HepG2 (cell line): Measurements from ENCODE around the gene STK32B. TPM values are rescaled to one million over a fixed set of nuclear protein-coding genes. Genes with fewer than 3 reads are reported as not detected.
A peak's percentile ranks its signal among the peaks of the same experiment; 100 is the strongest.

Experiments
- DNMT1 ChIP-seq: sonication (generic); formaldehyde crosslinking; IDR thresholded peaks from 2 replicates; pipeline ENCODE4 v1.5.1; 2020; ENCODE audit warnings: mild to moderate bottlenecking, missing genetic modification reagents
- FIP1L1 ChIP-seq: fragments of 200-400 bp; formaldehyde crosslinking; IDR thresholded peaks from 2 replicates; pipeline ENCODE4 v1.6.1; 2018; ENCODE audit warnings: low read depth, mild to moderate bottlenecking, low read length, moderate library complexity, borderline replicate concordance; ENCODE audit not compliant: insufficient read depth
- FOXP1 ChIP-seq, 2 experiments: fragments of 450-650 bp in 1 of 2; IDR thresholded peaks; 2 replicates each; pipeline ENCODE4 v1.6.1; 2017 to 2018; ENCODE audit warnings: antibody characterized with exemption in 1 of 2
- GABPA ChIP-seq, 2 experiments: IDR thresholded peaks; 2 replicates each; pipeline ENCODE4 v1.6.1; 2011 to 2016; ENCODE audit warnings: low read depth in 2 of 2, low read length in 1 of 2, missing biosample characterization in 1 of 2, missing genetic modification characterization in 1 of 2
- KDM4B ChIP-seq: sonication (generic); formaldehyde crosslinking; IDR thresholded peaks from 2 replicates; pipeline ENCODE4 v1.4.0; 2020; ENCODE audit warnings: missing genetic modification reagents
- MBNL3 ChIP-seq: fragments of 250-450 bp; sonication (Bioruptor Pico); conservative IDR thresholded peaks from 2 replicates; pipeline ENCODE4 v1.8.0; 2022; ENCODE audit warnings: mild to moderate bottlenecking, inconsistent platforms
- MED1 ChIP-seq: sonication (generic); formaldehyde crosslinking; IDR thresholded peaks from 2 replicates; pipeline ENCODE4 v1.4.0; 2020; ENCODE audit warnings: missing genetic modification reagents
- RFX5 ChIP-seq: IDR thresholded peaks from 2 replicates; pipeline ENCODE4 v1.6.1; 2011; ENCODE audit warnings: low read depth, low read length, improper control_type of control experiment
- SAFB2 ChIP-seq: sonication (generic); formaldehyde crosslinking; IDR thresholded peaks from 2 replicates; pipeline ENCODE4 v1.5.1; 2020; ENCODE audit warnings: missing genetic modification reagents, low read depth, mild to moderate bottlenecking, borderline replicate concordance
- SMAD1 ChIP-seq: sonication (generic); formaldehyde crosslinking; IDR thresholded peaks from 2 replicates; pipeline ENCODE4 v1.4.0; 2020; ENCODE audit warnings: missing genetic modification reagents, low read depth, mild to moderate bottlenecking, borderline replicate concordance
- ZNF232 ChIP-seq: sonication (generic); formaldehyde crosslinking; IDR thresholded peaks from 2 replicates; pipeline ENCODE4 v1.4.0; 2020; ENCODE audit warnings: missing genetic modification reagents, borderline replicate concordance
- ZNF766 ChIP-seq: sonication (generic); formaldehyde crosslinking; IDR thresholded peaks from 2 replicates; pipeline ENCODE4 v1.5.0; 2020; ENCODE audit warnings: missing genetic modification reagents, borderline replicate concordance
- ZNF850 ChIP-seq: sonication (generic); formaldehyde crosslinking; conservative IDR thresholded peaks from 2 replicates; pipeline ENCODE4 v1.9.0; 2021; ENCODE audit warnings: mild to moderate bottlenecking, missing genetic modification reagents
- polyA plus RNA-seq, 8 experiments: library from polyadenylated mRNA; depleted of rRNA in 3 of 8; stranded (reverse) in 7 of 8; unstranded in 1 of 8; fragments of >200 nt; fragmentation: Illumina TruSeq in 4 of 8; extraction: Trizol in 4 of 8; gene quantifications; 2 replicates each; pipeline versions ENCODE4 v1.2.1 to v1.2.3, GENCODE V29; 2011 to 2016; ENCODE audit warnings: low read depth in 4 of 8, missing spikeins in 1 of 8, mixed read lengths in 1 of 8; ENCODE audit not compliant: insufficient read depth in 1 of 8
- total RNA-seq, 5 experiments: library from RNA; depleted of rRNA; stranded (reverse); fragments of >200 nt; fragmentation: Illumina TruSeq; extraction: Trizol; gene quantifications; 2 replicates each; pipeline ENCODE4 v1.2.3, GENCODE V29; 2016; ENCODE audit warnings: low read depth in 1 of 5
- TF ChIP-seq, protein P1 (sequence below): sonication (generic); formaldehyde crosslinking; IDR thresholded peaks from 2 replicates; pipeline ENCODE4 v1.8.1; 2023; ENCODE audit warnings: mild to moderate bottlenecking, missing genetic modification reagents
- TF ChIP-seq, protein P2 (sequence below): sonication (generic); formaldehyde crosslinking; conservative IDR thresholded peaks from 2 replicates; pipeline ENCODE4 v1.8.0; 2022; ENCODE audit warnings: low read depth, missing genetic modification reagents
- TF ChIP-seq, protein P3 (sequence below): sonication (generic); formaldehyde crosslinking; IDR thresholded peaks from 2 replicates; pipeline ENCODE4 v1.4.0; 2020; ENCODE audit warnings: mild to moderate bottlenecking, missing genetic modification reagents, borderline replicate concordance
- TF ChIP-seq, protein P4 (sequence below): sonication (generic); formaldehyde crosslinking; IDR thresholded peaks from 2 replicates; pipeline ENCODE4 v1.4.0; 2020; ENCODE audit warnings: mild to moderate bottlenecking, missing genetic modification reagents
- TF ChIP-seq, protein P5 (sequence below): IDR thresholded peaks from 2 replicates; pipeline ENCODE4 v1.4.0; 2020; ENCODE audit warnings: mild to moderate bottlenecking, missing genetic modification reagents

STK32B gene
- total and polyA plus RNA-seq, 2 of the 13 experiments (the other 11 are each of a cell fraction or from before 2014, with no cell fraction given) = not detected

DNA sequence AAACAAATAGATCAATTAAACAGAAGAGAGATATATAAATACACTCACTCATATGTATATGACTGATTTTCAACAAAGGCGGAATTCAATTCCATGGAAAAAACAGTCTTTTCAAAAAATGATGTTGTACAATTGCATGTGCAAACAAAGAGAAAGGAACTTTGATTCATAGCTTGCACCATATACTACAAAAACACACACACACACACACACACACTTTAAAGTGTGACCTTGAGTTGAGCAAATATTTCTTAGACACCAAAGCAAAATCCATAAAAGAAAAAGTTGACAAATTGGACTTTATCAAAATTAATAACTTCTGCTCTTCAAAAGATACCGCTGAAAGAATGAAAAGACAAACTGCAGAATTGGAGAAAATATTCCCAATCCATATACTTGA is 488.3 kb downstream of the STK32B start (continued):
- TF ChIP-seq, protein P1, sequence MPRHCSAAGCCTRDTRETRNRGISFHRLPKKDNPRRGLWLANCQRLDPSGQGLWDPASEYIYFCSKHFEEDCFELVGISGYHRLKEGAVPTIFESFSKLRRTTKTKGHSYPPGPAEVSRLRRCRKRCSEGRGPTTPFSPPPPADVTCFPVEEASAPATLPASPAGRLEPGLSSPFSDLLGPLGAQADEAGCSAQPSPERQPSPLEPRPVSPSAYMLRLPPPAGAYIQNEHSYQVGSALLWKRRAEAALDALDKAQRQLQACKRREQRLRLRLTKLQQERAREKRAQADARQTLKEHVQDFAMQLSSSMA (CRISPR knock-in tag) = no peak
- TF ChIP-seq ZNF766 (CRISPR knock-in tag) (no peak), KDM4B (CRISPR knock-in tag) (no peak), RFX5 (no peak), MBNL3 (no peak), SMAD1 (CRISPR knock-in tag) (no peak), DNMT1 (CRISPR knock-in tag) (no peak), FOXP1 (IDR thresholded peaks at IDR 0.05) (no peak), FOXP1 (CRISPR knock-in tag; IDR thresholded peaks at IDR 0.05) (peak; percentile 54; the same call in 1 of the 2 replicates), SAFB2 (no peak), ZNF232 (CRISPR knock-in tag) (no peak), FIP1L1 (no peak), GABPA (IDR thresholded peaks at IDR 0.05; ENCODE audit: low read depth, low read length) (no peak), GABPA (CRISPR knock-in tag; IDR thresholded peaks at IDR 0.05; ENCODE audit: low read depth) (no peak), ZNF850 (CRISPR knock-in tag) (no peak), MED1 (CRISPR knock-in tag) (0 out of 2 replicates have a peak, but pooled peaks have one; percentile 11)
- TF ChIP-seq, protein P2, sequence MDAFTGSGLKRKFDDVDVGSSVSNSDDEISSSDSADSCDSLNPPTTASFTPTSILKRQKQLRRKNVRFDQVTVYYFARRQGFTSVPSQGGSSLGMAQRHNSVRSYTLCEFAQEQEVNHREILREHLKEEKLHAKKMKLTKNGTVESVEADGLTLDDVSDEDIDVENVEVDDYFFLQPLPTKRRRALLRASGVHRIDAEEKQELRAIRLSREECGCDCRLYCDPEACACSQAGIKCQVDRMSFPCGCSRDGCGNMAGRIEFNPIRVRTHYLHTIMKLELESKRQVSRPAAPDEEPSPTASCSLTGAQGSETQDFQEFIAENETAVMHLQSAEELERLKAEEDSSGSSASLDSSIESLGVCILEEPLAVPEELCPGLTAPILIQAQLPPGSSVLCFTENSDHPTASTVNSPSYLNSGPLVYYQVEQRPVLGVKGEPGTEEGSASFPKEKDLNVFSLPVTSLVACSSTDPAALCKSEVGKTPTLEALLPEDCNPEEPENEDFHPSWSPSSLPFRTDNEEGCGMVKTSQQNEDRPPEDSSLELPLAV (CRISPR knock-in tag) = no peak
- TF ChIP-seq, protein P3, sequence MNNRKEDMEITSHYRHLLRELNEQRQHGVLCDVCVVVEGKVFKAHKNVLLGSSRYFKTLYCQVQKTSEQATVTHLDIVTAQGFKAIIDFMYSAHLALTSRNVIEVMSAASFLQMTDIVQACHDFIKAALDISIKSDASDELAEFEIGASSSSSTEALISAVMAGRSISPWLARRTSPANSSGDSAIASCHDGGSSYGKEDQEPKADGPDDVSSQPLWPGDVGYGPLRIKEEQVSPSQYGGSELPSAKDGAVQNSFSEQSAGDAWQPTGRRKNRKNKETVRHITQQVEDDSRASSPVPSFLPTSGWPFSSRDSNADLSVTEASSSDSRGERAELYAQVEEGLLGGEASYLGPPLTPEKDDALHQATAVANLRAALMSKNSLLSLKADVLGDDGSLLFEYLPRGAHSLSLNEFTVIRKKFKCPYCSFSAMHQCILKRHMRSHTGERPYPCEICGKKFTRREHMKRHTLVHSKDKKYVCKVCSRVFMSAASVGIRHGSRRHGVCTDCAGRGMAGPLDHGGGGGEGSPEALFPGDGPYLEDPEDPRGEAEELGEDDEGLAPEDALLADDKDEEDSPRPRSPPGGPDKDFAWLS = no peak
- TF ChIP-seq, protein P4, sequence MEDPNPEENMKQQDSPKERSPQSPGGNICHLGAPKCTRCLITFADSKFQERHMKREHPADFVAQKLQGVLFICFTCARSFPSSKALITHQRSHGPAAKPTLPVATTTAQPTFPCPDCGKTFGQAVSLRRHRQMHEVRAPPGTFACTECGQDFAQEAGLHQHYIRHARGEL = no peak
- TF ChIP-seq, protein P5, sequence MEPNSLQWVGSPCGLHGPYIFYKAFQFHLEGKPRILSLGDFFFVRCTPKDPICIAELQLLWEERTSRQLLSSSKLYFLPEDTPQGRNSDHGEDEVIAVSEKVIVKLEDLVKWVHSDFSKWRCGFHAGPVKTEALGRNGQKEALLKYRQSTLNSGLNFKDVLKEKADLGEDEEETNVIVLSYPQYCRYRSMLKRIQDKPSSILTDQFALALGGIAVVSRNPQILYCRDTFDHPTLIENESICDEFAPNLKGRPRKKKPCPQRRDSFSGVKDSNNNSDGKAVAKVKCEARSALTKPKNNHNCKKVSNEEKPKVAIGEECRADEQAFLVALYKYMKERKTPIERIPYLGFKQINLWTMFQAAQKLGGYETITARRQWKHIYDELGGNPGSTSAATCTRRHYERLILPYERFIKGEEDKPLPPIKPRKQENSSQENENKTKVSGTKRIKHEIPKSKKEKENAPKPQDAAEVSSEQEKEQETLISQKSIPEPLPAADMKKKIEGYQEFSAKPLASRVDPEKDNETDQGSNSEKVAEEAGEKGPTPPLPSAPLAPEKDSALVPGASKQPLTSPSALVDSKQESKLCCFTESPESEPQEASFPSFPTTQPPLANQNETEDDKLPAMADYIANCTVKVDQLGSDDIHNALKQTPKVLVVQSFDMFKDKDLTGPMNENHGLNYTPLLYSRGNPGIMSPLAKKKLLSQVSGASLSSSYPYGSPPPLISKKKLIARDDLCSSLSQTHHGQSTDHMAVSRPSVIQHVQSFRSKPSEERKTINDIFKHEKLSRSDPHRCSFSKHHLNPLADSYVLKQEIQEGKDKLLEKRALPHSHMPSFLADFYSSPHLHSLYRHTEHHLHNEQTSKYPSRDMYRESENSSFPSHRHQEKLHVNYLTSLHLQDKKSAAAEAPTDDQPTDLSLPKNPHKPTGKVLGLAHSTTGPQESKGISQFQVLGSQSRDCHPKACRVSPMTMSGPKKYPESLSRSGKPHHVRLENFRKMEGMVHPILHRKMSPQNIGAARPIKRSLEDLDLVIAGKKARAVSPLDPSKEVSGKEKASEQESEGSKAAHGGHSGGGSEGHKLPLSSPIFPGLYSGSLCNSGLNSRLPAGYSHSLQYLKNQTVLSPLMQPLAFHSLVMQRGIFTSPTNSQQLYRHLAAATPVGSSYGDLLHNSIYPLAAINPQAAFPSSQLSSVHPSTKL (CRISPR knock-in tag) = peak; percentile 53
